MM.1S (cell line): Measurements from ENCODE around the gene E2F2.

Experiments used
- DNase-seq: peaks from one replicate; pipeline ENCODE4 v3.0.0-alpha.2; 2015
- H2AFZ ChIP-seq: fragments of 300-600 bp; sonication (generic); 2 replicates; pipeline ENCODE4 v1.6.0; 2016; ENCODE audit warnings: antibody characterized with exemption, low read length
- H3F3A ChIP-seq: fragments of 300-600 bp; sonication (generic); 2 replicates; pipeline ENCODE4 v1.6.1; 2016; ENCODE audit warnings: mild to moderate bottlenecking, antibody characterized with exemption, low read length, moderate library complexity, mixed read lengths; ENCODE audit not compliant: insufficient read depth
- H3K27ac ChIP-seq: fragments of 300-600 bp; sonication (generic); 2 replicates; pipeline ENCODE4 v1.5.1; 2016; ENCODE audit warnings: mild to moderate bottlenecking, low read length
- H3K27me3 ChIP-seq: fragments of 300-600 bp; sonication (generic); replicated peaks from 2 replicates; pipeline ENCODE4 v1.6.0; 2016; ENCODE audit warnings: low read length; ENCODE audit not compliant: insufficient read depth
- H3K36me3 ChIP-seq: fragments of 300-600 bp; sonication (generic); replicated peaks from 2 replicates; pipeline ENCODE4 v1.6.1; 2016; ENCODE audit warnings: mild to moderate bottlenecking, low read length, mixed read lengths; ENCODE audit not compliant: insufficient read depth
- H3K4me1 ChIP-seq: fragments of 300-600 bp; sonication (generic); 2 replicates; pipeline ENCODE4 v1.6.1; 2016; ENCODE audit warnings: low read length, mixed read lengths
- H3K4me2 ChIP-seq: fragments of 300-600 bp; sonication (generic); 2 replicates; pipeline ENCODE4 v1.6.0; 2016; ENCODE audit warnings: low read depth, low read length
- H3K4me3 ChIP-seq: fragments of 300-600 bp; sonication (generic); 2 replicates; pipeline ENCODE4 v1.5.1; 2016; ENCODE audit warnings: low read length, mixed read lengths
- H3K79me2 ChIP-seq: fragments of 300-600 bp; sonication (generic); 2 replicates; pipeline ENCODE4 v1.6.1; 2016; ENCODE audit warnings: mixed run types, low read length, mixed read lengths
- H3K9ac ChIP-seq: fragments of 300-600 bp; sonication (generic); 2 replicates; pipeline ENCODE4 v1.6.1; 2016; ENCODE audit warnings: low read length, mixed read lengths
- H3K9me2 ChIP-seq: fragments of 300-600 bp; sonication (generic); replicated peaks from 2 replicates; pipeline ENCODE4 v1.6.1; 2016; ENCODE audit warnings: mild to moderate bottlenecking, low read length, mixed read lengths; ENCODE audit not compliant: insufficient read depth
- H3K9me3 ChIP-seq: fragments of 300-600 bp; sonication (generic); replicated peaks from 2 replicates; pipeline ENCODE4 v1.6.1; 2016; ENCODE audit warnings: mild to moderate bottlenecking, low read length, mixed read lengths; ENCODE audit not compliant: insufficient read depth
- H4K20me1 ChIP-seq: fragments of 300-600 bp; sonication (generic); 2 replicates; pipeline ENCODE4 v1.6.1; 2016; ENCODE audit warnings: mild to moderate bottlenecking, low read length, moderate library complexity, mixed read lengths; ENCODE audit not compliant: insufficient read depth
- CTCF ChIP-seq: fragments of 300-600 bp; sonication (generic); IDR thresholded peaks from 2 replicates; pipeline ENCODE4 v1.5.1; 2016; ENCODE audit warnings: antibody characterized with exemption, low read length, mixed read lengths
- EZH2 ChIP-seq: fragments of 300-600 bp; sonication (generic); optimal IDR thresholded peaks from 2 replicates; pipeline ENCODE3; 2017; ENCODE audit warnings: low read depth, mild to moderate bottlenecking, antibody characterized with exemption, low read length, mixed read lengths
- EZH2phosphoT487 ChIP-seq: fragments of 300-600 bp; sonication (generic); IDR thresholded peaks from 2 replicates; pipeline ENCODE4 v1.6.1; 2018; ENCODE audit warnings: antibody characterized with exemption, low read length

Gene E2F2

DNA sequence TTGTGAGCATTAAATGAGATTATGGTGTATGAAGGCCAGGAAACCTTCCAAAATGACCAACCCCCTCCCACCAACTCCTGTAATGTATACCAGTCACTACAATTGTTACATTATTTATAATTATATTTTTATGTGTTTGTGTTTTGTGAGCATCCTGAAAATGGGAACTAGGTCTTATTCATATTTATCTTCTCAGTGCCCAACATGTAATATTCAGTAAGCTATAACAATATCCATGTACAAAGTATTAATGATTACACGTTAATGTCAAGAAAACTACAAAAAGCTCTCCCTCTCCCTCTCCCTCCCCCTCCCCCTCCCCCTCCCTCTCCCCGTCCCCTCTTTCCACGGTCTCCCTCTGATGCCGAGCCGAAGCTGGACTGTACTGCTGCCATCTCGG lies 28.1 kb downstream of the E2F2 start:
- Histone ChIP-seq H3K9ac (no peak overlapping the region), H3K9me2 (no peaks in the 10 kb centered on the region), H3K4me2 (no peak overlapping the region), H3K36me3 (no peaks in the 10 kb centered on the region; the same call in 1 of the 2 replicates), H4K20me1 (no peaks in the 10 kb centered on the region), H3K4me3 (no peak overlapping the region), H3K27me3 (no peaks in the 10 kb centered on the region), H3F3A (peaks cover 14% of the 10 kb centered on the region), H3K79me2 (no peaks in the 10 kb centered on the region), H3K27ac (no peak overlapping the region), H3K9me3 (no peaks in the 10 kb centered on the region), H3K4me1 (no peaks in the 10 kb centered on the region), H2AFZ (no peak overlapping the region)
- no peak for TF ChIP-seq CTCF
- no peak for TF ChIP-seq EZH2
- no peak for TF ChIP-seq EZH2phosphoT487
- DNase-seq, result no peak

GRCh38 chr1:23500466-23500865 lies 30.6 kb downstream of the E2F2 start:
- no peaks in the 10 kb centered on the region for H4K20me1 ChIP-seq
- no peaks in the 10 kb centered on the region for H3K79me2 ChIP-seq
- H3F3A ChIP-seq, result peaks cover 5% of the 10 kb centered on the region
- no peak overlapping the region for H3K27ac ChIP-seq
- no peaks in the 10 kb centered on the region for H3K4me1 ChIP-seq
- no peak overlapping the region for H3K9ac ChIP-seq
- no peak overlapping the region for H3K4me2 ChIP-seq
- no peaks in the 10 kb centered on the region for H3K9me2 ChIP-seq
- no peaks in the 10 kb centered on the region for H3K36me3 ChIP-seq
- H3K9me3 ChIP-seq, result no peaks in the 10 kb centered on the region
- no peak overlapping the region for H3K4me3 ChIP-seq
- H2AFZ ChIP-seq, result no peak overlapping the region
- TF ChIP-seq EZH2 (no peak), EZH2phosphoT487 (no peak), CTCF (no peak)
- DNase-seq, result no peak
- H3K27me3 ChIP-seq, result no peaks in the 10 kb centered on the region

- no peak for DNase-seq
- Histone ChIP-seq H3K79me2 (no peaks in the 10 kb centered on the region), H3K9me3 (no peaks in the 10 kb centered on the region), H3K9ac (no peak overlapping the region), H3K27ac (no peak overlapping the region), H3K36me3 (no peaks in the 10 kb centered on the region), H3F3A (no peaks in the 10 kb centered on the region), H4K20me1 (no peaks in the 10 kb centered on the region), H2AFZ (no peak overlapping the region), H3K4me3 (no peak overlapping the region), H3K4me2 (no peak overlapping the region), H3K9me2 (no peaks in the 10 kb centered on the region), H3K27me3 (no peaks in the 10 kb centered on the region), H3K4me1 (no peaks in the 10 kb centered on the region)
- no peak for TF ChIP-seq EZH2phosphoT487
- no peak for TF ChIP-seq EZH2
- no peak for TF ChIP-seq CTCF
These were observed 33.1 kb downstream of the E2F2 start for GRCh38 chr1:23497777-23498439.
